GM19351 (cell line): Measurements from ENCODE around the gene RPL36AL.
"Not testable (repeated sequence)": the region's sequence is repeated elsewhere in the genome, so short reads cannot be mapped to it uniquely, and the experiment has no call there.

Experiments
- ATAC-seq: cut with Tn5 transposase; IDR thresholded peaks from one replicate; pipeline ENCODE4 v1.9.1; 2021; ENCODE audit warnings: mild to moderate bottlenecking, moderate library complexity; ENCODE audit not compliant: unreplicated experiment

Gene RPL36AL

GRCh38 chr14:49619730-49620129 is 696 bp downstream of the RPL36AL start:
- ATAC-seq: no peak

DNA sequence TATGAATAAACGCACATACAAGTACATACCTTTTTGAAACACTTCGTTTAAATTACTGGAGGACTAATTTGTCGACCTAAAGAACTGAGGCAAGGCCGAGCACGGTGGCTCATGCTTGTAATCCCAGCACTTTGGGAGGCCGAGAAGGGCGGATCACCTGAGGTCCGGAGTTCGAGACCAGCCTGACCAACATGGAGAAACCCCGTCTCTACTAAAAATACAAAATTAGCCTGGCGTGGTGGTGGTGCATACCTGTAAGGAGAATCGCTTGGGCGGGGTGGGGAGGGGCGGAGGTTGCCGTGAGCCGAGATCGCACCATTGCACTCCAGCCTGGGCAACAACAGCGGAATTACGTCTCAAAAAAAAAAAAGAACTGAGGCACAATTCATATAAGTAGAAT is 1.2 kb downstream of the RPL36AL start:
- ATAC-seq: not testable (repeated sequence)

DNA sequence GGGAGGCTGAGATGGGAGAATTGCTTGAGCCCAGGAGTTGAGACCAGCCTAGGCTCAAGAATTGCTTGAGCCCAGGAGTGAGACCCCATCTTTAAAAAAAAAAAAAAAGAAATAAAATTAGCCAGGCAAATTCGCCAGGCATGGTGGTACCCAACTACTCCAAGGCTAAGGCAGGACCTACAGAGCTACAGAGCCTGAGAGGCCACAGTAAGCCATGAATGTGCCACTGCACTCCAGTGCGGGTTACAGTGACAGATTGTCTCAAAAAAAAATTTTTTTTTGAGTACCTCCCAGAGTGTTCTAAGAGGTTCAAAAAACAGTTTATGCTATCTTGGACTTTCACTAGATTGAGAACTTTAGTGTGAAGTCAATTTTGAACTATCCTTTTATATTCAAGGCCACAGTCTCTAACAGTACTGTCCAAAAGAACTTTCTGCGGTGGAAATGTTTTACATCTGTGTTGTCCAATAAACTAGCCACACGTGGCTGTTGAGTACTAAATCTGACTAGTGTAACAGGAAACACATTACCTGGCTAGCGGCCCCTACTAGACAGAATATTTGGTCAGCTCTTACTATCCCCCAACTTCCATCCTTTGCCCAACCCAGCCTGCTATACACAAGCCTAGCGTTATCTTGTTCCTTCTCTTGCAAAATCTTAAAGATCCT is 2.4 kb downstream of the RPL36AL start:
- no peak for ATAC-seq

GRCh38 chr14:49615776-49616175 is 4.7 kb downstream of the RPL36AL start:
- ATAC-seq: no peak

DNA sequence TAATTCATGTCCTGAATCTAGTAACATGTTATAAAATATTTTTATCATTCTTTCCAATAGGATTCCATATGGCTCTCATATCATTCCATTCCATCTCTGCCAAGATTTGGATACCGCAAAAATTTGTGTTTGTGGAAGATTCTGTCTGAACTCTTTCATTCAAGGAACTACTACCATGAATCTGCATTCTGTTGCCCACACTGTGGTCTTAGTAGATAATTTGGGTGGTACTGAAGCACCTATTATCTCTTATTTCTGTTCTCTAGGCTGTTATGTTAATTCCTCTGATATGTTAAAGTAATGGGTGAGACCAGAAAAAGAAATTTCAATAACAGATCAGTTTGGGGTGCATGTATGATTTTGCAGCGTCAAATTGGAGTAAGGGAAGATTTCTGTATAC is 6.2 kb downstream of the RPL36AL start:
- ATAC-seq: no peak

- ATAC-seq: no peak
Measured at GRCh38 chr14:49612671-49613070, 7.8 kb downstream of the RPL36AL start.

GRCh38 chr14:49612251-49612650 is 8.2 kb downstream of the RPL36AL start:
- no peak for ATAC-seq

GRCh38 chr14:49607583-49607982 is 12.8 kb downstream of the RPL36AL start:
- no peak for ATAC-seq

DNA sequence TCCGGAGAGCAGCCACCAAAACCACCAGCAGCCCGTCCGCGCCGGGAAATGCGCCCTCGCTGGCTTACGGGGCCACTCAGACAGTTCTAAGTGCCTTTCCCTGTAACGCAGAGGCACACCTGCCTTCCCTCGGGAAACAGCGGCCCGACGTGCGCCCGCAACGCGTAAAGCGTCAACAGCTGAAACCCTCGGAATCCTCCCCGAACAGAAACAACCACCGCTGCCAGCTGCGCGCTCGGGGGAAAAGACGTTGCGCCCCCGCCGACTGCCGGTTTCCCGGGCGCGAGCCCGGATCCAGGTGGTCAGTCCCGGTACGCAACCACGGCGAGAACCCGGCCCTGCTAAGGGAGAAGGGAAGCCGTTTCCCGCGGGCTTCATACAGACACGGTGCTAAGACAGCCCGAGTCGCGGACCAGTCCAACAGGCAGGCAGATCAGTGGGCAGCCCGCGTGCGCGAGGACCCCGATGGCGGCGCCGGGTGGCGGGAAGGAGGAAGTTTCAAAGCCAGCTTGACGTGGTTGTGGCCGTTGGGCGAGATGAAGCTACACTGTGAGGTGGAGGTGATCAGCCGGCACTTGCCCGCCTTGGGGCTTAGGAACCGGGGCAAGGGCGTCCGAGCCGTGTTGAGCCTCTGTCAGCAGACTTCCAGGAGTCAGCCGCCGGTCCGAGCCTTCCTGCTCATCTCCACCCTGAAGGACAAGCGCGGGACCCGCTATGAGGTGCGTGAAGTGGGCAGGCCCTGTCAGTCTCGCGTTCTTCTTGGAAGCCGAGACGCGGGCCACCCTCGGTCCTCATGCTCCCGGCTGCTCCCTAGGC is 21.7 kb downstream of the RPL36AL start, which contains the start of gene LRR1:
Gene LRR1 (plus strand): TSS at position 456 of the 816 bp plus-strand sequence. CDS start 81 bp downstream, at position 537.
- peak; percentile 46 for ATAC-seq

GRCh38 chr14:49598189-49598484 is 22.3 kb downstream of the RPL36AL start:
- no peak for ATAC-seq

GRCh38 chr14:49594347-49595091 is 25.9 kb downstream of the RPL36AL start:
- ATAC-seq: peak; percentile 32

DNA sequence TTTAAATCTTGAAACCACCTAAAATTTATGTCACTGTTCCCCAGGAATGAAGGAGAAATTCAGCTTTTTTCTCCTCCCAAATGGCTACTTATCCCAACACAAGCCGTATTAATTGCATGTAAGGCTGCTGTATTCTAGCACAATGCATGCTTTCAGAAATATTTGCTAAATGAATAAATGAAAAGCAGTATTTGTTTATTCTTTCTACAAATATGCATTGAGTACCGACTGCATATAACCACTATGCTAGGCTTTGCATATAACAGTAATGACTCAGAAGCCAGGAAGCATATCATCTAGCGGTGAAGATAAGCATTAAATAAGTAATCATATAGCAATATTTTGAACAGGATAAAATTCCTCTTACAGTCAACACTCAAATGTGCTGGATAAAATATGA is 27.4 kb downstream of the RPL36AL start:
- ATAC-seq: no peak

GRCh38 chr14:49589387-49589786 is 31.0 kb downstream of the RPL36AL start:
- ATAC-seq: no peak

DNA sequence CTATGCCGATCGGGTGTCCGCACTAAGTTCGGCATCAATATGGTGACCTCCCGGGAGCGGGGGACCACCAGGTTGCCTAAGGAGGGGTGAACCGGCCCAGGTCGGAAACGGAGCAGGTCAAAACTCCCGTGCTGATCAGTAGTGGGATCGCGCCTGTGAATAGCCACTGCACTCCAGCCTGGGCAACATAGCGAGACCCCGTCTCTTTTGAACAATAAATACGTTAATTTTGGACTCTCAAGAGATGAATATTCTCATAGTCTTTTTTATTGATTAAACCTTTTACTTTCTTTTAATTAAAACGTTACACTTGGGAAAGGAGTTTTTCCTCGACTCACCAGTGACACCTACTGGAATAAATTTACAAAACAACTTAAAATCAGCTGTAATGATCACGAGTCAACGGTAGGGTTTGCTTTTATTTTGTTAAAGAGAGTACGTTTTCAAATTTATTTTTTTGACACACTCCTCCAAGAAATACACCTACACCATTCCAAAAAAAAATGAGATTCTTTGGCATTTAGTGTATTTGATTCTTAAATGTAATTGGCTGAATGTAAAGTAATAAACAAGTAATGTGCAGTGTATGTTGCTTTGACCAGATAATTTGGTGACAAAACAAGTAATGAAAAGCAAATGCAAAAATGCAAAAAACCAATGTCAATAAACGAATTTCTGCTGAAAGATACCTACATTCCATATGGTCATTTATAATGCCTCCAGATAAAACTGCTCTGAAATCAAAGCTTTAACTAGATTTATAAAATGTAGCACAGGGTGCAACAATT is 33.6 kb downstream of the RPL36AL start:
- peak; percentile 32 for ATAC-seq

DNA sequence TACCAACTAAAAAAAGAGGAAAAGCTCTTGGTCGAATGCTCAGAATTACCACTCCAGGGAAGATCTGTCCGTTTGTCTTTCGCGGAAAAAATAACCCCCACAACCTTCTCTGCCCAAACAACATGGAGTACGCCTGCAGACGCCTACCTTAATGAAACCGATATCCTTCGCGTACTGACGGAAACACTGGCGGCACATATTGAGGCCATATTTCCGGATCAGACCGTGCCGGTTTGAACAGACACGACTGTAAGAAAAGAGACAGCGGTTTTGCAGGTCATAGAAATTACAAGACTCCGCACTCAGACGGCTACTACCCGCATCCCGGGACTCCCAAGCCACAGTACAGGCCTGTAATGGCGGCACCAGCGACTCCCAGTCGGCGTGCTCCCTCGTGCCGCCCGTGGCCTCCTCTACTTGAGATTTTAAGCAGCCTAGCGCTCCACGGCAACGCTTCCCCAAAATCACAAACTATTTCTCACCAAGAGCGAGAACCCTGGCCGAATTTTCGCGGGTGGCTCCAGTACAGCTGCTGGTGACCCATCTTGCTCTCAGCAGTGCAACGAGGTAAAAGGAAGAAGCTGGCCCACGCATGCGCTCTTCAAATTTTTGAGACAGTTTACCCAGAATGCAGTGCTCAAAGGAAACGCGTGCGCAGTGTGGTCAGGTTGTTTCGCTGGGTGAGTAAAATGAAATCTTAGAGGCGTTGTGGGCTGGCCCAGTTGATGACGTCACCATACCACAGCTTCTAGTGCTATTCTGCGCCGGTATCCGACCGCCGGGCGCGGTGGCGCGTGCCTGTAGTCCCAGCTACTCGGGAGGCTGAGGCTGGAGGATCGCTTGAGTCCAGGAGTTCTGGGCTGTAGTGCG is 34.4 kb downstream of the RPL36AL start, which contains the start of gene RPS29:
Gene RPS29 (minus strand): TSS at position 578 of the 870 bp plus-strand sequence. CDS start 34 bp downstream, at position 544.
- peak; percentile 84 for ATAC-seq

GRCh38 chr14:49584981-49585640 is 35.3 kb downstream of the RPL36AL start:
- ATAC-seq: not testable (repeated sequence)

DNA sequence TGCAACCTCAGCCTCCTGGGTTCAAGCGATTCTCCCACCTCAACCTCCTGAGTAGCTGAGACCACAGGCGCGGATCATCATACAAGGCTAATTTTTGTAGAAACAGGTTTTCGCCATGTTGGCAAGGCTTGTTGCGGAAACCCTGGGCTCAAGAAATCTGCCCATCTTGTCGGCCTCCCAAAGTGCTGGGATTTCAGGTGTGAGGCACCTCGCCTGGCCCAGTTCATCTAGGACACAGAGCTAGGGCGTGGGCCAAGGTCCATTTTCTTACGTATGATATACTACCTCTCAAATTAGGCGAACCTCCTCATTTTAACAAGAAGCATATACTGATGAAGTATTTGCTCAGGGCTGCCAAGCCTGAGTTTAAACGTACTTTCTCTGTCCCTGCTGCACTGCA is 36.4 kb downstream of the RPL36AL start:
- no peak for ATAC-seq

GRCh38 chr14:49583629-49584028 is 36.8 kb downstream of the RPL36AL start:
- ATAC-seq: no peak
